ENCODE data around the gene TNNI3K.

Gene TNNI3K

DNA sequence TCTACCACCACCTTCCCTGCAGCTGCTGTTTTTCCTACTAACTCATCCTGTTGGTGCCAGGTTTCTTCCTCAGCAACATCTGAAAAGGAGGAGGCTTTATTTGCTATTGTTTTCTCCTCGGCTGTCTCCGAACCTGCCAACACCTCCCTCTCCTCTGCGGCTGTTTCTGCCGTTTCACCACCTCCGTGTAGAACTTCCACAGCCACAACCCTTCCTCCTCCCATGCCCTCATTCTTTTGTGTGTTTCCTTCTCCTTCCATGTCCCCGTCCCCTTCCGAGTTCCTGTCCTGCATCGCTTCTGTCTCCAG is 336.3 kb downstream of the TNNI3K start:
- no peak for DNase-seq (ENCODE audit: low read depth, low spot score)

- no peak for DNase-seq (ENCODE audit: low read depth, low spot score)
These were observed 336.7 kb downstream of the TNNI3K start for GRCh38 chr1:74571891-74572290.

- no peak for DNase-seq (ENCODE audit: low read depth, low spot score)
These were observed 342.9 kb downstream of the TNNI3K start for GRCh38 chr1:74578101-74578500.

GRCh38 chr1:74579425-74579824 is 344.2 kb downstream of the TNNI3K start:
- no peak for DNase-seq (ENCODE audit: low read depth, low spot score)

DNA sequence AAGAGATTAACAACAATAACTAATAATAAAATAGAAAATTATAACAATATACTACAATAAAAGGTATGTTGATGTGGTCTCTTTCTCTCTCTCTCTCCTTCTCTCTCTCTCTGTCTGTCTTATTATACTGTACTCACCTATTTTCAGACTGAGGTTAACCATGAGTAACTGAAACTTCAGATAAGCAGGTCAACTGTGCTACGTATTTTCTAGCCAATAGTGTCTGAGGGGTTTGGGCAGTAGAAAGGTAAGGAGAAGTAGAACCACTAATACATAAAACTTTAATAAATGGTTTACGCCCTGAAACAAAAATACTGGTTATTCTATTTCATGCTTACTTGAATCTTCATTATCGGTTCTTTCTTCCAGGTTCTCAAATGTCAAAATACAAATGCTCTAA is 348.2 kb downstream of the TNNI3K start:
- no peak for DNase-seq (ENCODE audit: low read depth, low spot score)

DNA sequence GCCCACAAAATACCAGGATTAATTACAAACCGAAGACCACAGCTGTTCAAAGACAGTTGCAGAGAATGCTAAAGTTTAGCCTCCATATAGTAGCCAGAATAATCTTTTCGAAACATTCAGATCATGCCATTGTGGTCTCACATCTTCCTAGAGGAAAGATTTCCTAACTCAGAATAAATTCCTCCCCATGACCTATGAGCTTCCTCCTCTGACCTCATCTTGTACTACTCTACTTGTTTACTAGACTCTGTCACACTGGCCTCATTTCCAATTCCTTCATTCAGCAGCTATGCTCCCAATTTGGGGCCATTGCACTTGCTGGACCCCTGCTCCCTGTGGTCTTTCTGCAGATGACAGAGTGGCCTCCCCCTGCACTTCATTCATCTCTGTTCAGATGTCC is 349.0 kb downstream of the TNNI3K start:
- no peak for DNase-seq (ENCODE audit: low read depth, low spot score)

DNA sequence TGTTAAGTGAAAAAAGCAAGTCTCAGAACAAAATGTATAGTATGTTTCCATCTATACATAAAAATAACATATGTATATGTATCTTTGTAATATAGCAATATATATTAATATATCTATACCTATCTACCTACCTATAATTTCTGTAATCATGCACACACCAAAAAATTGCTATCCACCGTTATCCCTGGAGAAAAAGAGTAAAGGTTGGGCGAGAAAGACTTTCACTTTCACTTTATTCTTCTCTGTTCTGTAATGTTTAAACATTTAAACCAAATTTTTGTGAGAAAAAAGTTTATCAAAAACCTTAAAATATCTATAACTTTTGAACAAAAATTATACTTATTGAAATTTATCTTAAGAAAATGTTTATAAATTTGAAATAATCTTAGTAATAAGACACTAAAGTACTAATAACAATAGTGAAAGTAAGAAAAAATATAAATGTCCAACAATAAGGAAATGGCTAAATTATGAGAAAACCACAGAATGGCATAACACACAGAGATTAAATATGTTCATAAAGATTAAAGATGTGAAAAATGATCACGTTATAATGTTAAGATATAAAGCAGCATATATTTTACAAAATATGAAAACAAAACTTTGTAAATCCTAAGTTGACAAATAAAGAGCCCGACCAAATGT is 351.2 kb downstream of the TNNI3K start:
- no peak for DNase-seq (ENCODE audit: low read depth, low spot score)

- DNase-seq (ENCODE audit: low read depth, low spot score): no peak
These were observed 352.7 kb downstream of the TNNI3K start for GRCh38 chr1:74587888-74588287.

- DNase-seq (ENCODE audit: low read depth, low spot score): no peak
These were observed 355.1 kb downstream of the TNNI3K start for GRCh38 chr1:74590288-74590687.

DNA sequence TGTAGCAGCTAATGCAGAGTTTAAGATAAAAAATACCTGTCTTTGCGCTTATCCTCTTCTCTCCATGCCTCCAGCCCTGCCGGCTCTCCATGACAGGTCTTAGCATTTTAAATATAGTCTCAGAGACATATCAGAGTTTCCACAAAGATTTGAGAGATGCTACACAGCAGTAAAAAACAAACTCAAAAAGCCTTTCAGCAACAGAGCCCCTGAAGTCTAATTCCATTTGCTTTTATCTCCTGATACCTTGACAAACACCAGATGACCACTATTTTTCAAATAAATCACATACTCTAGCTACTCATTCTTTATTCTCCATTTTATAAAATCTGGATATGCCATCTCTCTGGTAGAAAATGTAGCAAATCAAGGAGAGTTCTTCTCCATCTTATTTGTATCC is 356.8 kb downstream of the TNNI3K start:
- no peak for DNase-seq (ENCODE audit: low read depth, low spot score)

GRCh38 chr1:74592580-74593355 is 357.6 kb downstream of the TNNI3K start:
- DNase-seq (ENCODE audit: low read depth, low spot score): no peak
